ENCODE data around the gene TFDP1.

DNA sequence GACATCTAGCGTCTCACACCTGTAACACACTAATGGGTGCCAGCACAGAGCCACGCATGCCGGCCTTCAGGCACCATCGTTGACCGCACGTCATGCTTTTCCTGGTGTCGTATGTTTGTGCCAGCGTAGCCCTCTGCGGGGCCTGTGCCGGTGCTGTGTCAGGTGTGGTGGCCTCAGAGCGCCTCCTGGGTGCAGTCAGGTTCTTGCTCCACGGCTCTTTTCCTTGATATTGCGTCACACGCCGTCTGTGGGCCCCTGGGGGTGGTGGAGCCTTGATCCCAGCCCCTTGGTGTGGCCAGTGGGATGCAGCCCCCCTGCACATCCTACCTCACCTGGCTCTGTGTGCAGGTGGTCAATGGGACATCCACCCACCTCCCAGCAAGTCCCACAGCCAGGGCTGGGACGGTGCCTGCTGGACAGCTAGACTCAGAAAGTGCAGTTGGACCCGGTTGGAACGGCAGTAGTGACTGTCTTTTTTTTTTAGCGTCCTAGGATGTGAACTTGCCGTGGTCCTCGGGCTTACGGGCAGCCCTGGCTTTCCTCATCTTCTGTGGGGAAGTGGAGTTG is 24.5 kb downstream of the TFDP1 start:
- TF ChIP-seq, protein P1, sequence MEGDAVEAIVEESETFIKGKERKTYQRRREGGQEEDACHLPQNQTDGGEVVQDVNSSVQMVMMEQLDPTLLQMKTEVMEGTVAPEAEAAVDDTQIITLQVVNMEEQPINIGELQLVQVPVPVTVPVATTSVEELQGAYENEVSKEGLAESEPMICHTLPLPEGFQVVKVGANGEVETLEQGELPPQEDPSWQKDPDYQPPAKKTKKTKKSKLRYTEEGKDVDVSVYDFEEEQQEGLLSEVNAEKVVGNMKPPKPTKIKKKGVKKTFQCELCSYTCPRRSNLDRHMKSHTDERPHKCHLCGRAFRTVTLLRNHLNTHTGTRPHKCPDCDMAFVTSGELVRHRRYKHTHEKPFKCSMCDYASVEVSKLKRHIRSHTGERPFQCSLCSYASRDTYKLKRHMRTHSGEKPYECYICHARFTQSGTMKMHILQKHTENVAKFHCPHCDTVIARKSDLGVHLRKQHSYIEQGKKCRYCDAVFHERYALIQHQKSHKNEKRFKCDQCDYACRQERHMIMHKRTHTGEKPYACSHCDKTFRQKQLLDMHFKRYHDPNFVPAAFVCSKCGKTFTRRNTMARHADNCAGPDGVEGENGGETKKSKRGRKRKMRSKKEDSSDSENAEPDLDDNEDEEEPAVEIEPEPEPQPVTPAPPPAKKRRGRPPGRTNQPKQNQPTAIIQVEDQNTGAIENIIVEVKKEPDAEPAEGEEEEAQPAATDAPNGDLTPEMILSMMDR (IDR thresholded peaks at IDR 0.05; ENCODE audit: insufficient read depth, low read length, poor library complexity, severe bottlenecking) = no peak
- no peak for TF ChIP-seq EZH2phosphoT487 (conservative IDR thresholded peaks at IDR 0.05; ENCODE audit: low read length)
